VCaP (cell line): Measurements from ENCODE around the gene SSC5D.
A peak's percentile ranks its signal among the peaks of the same experiment; 100 is the strongest.

Experiments used
- H3K27ac ChIP-seq: fragments of 450-650 bp; 2 replicates; pipeline ENCODE4 v1.5.1; 2017
- CTCF ChIP-seq: fragments of 450-650 bp; conservative IDR thresholded peaks from 2 replicates; pipeline ENCODE4 v1.5.1; 2017; ENCODE audit warnings: mild to moderate bottlenecking, moderate library complexity

Gene SSC5D

DNA sequence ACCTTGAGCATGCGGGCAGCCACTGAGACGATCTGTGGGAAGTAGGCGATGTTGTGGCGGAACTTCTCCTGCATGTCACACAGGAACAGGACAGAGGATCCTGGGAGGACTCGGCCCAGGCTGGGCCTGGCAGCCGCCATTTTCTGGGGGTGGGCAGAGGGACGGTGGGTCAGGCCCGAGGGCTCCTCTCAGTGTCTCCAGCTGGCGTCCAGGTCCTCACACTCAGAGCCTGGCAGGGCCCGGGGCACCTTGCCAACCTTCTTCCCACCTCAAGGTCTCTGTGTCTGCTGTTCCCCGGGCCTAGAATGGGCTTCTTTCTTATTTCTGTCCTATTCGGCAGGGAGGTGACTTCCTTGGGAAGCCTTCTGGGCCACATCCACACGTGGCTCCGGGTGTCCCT lies 31.9 kb upstream of the SSC5D start:
- no peak overlapping the region for H3K27ac ChIP-seq
- no peak for TF ChIP-seq CTCF

DNA sequence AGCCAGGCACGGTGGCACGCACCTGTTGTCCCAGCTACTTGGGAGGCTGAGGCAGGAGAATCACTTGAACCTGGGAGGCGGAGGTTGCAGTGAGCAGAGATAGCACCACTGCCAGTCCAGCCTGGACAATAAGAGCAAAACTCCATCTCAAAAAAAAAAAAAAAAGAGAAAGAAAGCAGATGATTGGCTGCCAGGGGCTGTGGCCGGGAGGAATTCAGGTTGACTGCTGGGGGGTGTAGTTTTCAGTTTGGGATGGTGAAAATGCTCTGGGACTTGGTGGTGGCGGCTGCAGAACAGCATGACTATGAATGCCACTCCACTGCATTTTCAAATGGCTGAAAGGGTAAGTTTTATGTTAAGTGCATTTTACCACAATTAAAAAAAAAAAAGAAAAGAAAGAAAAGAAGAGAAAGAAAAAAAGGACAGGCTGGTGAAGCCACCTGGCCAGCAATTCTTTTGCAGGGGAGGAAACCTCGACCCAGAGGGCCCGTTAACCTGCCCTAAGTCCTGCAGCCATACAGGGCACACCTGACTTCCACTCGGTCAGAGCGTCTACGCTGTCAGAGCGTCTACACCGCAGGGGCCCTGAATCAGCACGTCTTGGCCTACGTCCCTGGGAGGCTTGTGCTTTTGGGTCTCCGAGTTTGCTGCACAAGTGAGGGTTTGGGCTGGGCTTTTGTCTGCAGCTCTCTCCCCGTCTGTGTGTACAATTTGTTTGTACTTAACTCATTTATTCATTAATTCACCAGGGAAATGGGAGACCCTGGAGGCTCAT lies 30.4 kb upstream of the SSC5D start:
- no peak for TF ChIP-seq CTCF
- H3K27ac ChIP-seq: no peak overlapping the region

DNA sequence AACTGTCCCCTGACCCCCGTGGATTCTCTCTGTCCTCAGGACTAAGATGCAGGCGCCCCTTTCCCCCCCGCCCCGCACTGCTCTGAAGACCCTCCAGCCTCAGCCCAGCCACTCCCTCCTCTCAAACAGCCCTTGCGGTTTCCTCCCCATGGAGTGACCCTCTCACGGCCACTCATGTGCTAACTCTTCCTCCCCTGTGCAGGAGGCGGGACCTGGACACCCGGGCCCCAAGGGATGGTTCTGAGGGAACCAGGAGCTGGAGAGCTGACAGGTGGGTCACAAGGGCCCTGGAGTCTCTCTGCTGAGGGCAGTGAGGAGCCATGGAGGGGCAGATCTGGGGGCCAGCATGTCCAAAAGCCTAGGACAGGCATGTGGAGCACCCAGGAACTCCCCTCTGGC lies 28.7 kb upstream of the SSC5D start:
- peak overlapping the region; percentile 92 for H3K27ac ChIP-seq
- no peak for TF ChIP-seq CTCF

DNA sequence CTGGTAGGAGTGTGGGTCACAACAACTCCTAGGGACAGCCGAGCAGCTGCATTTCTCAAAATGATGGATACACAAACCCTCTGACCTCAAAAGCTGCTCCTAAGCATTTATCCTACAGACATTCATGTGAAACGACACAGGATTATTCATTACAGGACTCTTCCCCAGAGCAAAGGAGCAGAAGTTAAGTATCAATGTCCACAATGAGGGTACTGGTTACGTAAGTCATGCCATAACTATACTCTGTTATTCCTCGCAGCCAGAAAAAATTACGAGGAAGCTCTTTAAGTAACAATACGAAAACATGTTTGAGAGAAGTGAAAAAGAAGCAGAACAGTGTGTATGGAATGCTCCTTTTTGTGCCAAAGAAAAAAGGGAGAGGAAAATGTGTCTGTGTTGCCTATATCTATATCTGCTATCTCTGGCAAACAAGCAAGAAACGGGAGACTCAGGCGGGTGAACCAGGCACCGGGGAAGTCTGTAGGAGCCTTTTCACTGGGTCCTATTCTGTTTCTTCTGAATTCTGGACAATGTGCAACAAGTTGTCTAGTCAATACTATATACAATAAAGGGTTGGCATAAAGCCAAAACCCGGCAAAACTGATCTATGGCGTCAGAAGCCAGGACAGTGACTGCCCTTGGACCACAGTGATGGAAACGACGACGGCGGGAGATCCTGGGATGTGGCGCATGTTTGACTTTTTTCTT lies 28.1 kb upstream of the SSC5D start:
- no peak for TF ChIP-seq CTCF
- H3K27ac ChIP-seq: peak overlapping the region; percentile 92

GRCh38 chr19:55460670-55461258 lies 27.5 kb upstream of the SSC5D start:
- H3K27ac ChIP-seq: peak overlapping the region; percentile 92
- TF ChIP-seq CTCF: no peak

DNA sequence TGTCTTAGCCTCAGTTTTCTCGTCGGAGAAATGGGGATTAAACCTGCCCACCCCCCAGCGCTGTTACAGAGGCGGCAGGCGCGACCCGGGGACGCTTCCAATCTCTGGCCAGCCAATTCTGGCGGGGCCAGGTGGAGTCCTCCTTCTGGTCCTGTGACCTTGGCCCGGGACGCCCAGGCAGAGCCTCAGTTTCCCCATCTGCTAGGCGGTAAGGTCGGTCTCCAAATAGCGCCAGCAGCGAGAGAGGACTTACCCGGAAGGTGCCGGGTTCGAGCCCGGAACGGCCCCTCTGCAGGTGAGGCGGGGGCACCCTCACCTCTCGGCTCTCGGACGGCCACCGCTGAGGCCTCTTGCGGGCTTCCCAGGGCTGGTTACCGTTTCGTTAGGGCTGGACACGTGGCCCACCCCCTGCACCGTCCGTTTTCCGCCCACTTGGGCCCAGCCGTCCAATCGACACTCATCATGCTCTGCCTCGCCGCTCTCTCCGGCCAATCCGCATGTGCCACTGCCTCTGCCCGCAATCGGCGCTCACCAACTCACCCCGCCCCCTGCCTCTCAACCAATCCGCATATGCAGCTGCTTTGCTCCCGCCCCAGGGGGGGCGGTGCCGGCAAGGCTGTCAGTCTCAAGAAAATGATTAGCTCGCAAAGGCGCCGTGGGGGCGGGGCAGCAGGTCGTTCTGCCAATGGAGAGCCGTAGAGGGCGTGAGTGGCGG lies 26.8 kb upstream of the SSC5D start, which contains the start of gene ISOC2:
TSS of gene ISOC2 (minus strand) at position 384 of the 715 bp plus-strand sequence. CDS start 5,156 bp downstream, outside the sequence.
- H3K27ac ChIP-seq: peak within 1 kb of the TSS; percentile 92
- TF ChIP-seq CTCF: no peak
